Measurements from ENCODE around the gene SPSB4.

- TF ChIP-seq SP4 (IDR thresholded peaks at IDR 0.05; ENCODE audit: low read length) (no peak), CEBPB (IDR thresholded peaks at IDR 0.05; ENCODE audit: low read depth, low read length) (no peak)
These were observed 61.6 kb downstream of the SPSB4 start for GRCh38 chr3:141112686-141113297.

Measured in H1 (cell line).